Measurements from ENCODE around the gene ACTG1.

GRCh38 chr17:81493198-81494038, 19.2 kb downstream of the ACTG1 start:
- TF ChIP-seq ZC3H10 (CRISPR knock-in tag; IDR thresholded peaks at IDR 0.05): no peak
- TF ChIP-seq PATZ1 (CRISPR knock-in tag; IDR thresholded peaks at IDR 0.05; ENCODE audit: borderline replicate concordance): no peak
- TF ChIP-seq ZFP30 (CRISPR knock-in tag; IDR thresholded peaks at IDR 0.05): no peak
- TF ChIP-seq OSR1 (CRISPR knock-in tag; IDR thresholded peaks at IDR 0.05): no peak
- TF ChIP-seq, protein P1, sequence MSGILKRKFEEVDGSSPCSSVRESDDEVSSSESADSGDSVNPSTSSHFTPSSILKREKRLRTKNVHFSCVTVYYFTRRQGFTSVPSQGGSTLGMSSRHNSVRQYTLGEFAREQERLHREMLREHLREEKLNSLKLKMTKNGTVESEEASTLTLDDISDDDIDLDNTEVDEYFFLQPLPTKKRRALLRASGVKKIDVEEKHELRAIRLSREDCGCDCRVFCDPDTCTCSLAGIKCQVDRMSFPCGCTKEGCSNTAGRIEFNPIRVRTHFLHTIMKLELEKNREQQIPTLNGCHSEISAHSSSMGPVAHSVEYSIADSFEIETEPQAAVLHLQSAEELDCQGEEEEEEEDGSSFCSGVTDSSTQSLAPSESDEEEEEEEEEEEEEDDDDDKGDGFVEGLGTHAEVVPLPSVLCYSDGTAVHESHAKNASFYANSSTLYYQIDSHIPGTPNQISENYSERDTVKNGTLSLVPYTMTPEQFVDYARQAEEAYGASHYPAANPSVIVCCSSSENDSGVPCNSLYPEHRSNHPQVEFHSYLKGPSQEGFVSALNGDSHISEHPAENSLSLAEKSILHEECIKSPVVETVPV (CRISPR knock-in tag; IDR thresholded peaks at IDR 0.05): no peak
- TF ChIP-seq, protein P2, sequence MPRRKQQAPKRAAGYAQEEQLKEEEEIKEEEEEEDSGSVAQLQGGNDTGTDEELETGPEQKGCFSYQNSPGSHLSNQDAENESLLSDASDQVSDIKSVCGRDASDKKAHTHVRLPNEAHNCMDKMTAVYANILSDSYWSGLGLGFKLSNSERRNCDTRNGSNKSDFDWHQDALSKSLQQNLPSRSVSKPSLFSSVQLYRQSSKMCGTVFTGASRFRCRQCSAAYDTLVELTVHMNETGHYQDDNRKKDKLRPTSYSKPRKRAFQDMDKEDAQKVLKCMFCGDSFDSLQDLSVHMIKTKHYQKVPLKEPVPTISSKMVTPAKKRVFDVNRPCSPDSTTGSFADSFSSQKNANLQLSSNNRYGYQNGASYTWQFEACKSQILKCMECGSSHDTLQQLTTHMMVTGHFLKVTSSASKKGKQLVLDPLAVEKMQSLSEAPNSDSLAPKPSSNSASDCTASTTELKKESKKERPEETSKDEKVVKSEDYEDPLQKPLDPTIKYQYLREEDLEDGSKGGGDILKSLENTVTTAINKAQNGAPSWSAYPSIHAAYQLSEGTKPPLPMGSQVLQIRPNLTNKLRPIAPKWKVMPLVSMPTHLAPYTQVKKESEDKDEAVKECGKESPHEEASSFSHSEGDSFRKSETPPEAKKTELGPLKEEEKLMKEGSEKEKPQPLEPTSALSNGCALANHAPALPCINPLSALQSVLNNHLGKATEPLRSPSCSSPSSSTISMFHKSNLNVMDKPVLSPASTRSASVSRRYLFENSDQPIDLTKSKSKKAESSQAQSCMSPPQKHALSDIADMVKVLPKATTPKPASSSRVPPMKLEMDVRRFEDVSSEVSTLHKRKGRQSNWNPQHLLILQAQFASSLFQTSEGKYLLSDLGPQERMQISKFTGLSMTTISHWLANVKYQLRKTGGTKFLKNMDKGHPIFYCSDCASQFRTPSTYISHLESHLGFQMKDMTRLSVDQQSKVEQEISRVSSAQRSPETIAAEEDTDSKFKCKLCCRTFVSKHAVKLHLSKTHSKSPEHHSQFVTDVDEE (CRISPR knock-in tag; IDR thresholded peaks at IDR 0.05): no peak
- TF ChIP-seq ZNF565 (CRISPR knock-in tag; conservative IDR thresholded peaks at IDR 0.05; ENCODE audit: low read depth): no peak
- no peak for TF ChIP-seq BACH2 (CRISPR knock-in tag; IDR thresholded peaks at IDR 0.05; ENCODE audit: borderline replicate concordance)
- no peak for TF ChIP-seq POU6F1 (CRISPR knock-in tag; IDR thresholded peaks at IDR 0.05; ENCODE audit: borderline replicate concordance, low read depth)
- no peak for TF ChIP-seq ZFP3 (CRISPR knock-in tag; IDR thresholded peaks at IDR 0.05)
- TF ChIP-seq GLIS3 (CRISPR knock-in tag; IDR thresholded peaks at IDR 0.05): no peak
- no peak for TF ChIP-seq TOX (CRISPR knock-in tag; IDR thresholded peaks at IDR 0.05; ENCODE audit: borderline replicate concordance)
